ENCODE results near the gene OSMR. TPM values are rescaled to one million over a fixed set of nuclear protein-coding genes. Genes with fewer than 3 reads are reported as not detected.

OSMR gene
- 55.6 to 77.5 TPM (median 72.5 TPM) in 5 replicates for total RNA-seq (2022; extraction: Qiagen RNA extraction)

GRCh38 chr5:38845526-38846378, at the start of gene OSMR:
OSMR (plus strand) TSS chr5:38846012; CDS start chr5:38869045, 23,033 bp downstream.

Other genes starting within 250 kb of the OSMR start
- gene RICTOR, start 228.4 kb downstream of the OSMR start, total RNA-seq (2022; extraction: Qiagen RNA extraction) = 8.0 to 12.3 TPM (median 10.2 TPM) in 5 replicates

Measured in A549 treated with CORT108297 at 1 μM for 4 hours (cell line).